HG02571 (cell line): ENCODE results near the gene KLHL6.
"Not testable (repeated sequence)": the region's sequence is repeated elsewhere in the genome, so short reads cannot be mapped to it uniquely, and the experiment has no call there.

Source experiments
- ATAC-seq: cut with Tn5 transposase; IDR thresholded peaks from one replicate; pipeline ENCODE4 v1.9.1; 2021; ENCODE audit warnings: mild to moderate bottlenecking, moderate library complexity; ENCODE audit not compliant: unreplicated experiment

The KLHL6 gene

GRCh38 chr3:183488343-183488742 is 67.2 kb downstream of the KLHL6 start:
- no peak for ATAC-seq

- no peak for ATAC-seq
Observed at GRCh38 chr3:183487896-183488295, 67.6 kb downstream of the KLHL6 start.

- ATAC-seq, result no peak
Observed at GRCh38 chr3:183487016-183487415, 68.5 kb downstream of the KLHL6 start.

GRCh38 chr3:183486472-183486871 is 69.0 kb downstream of the KLHL6 start:
- ATAC-seq, result no peak

- no peak for ATAC-seq
Observed at GRCh38 chr3:183485585-183485984, 69.9 kb downstream of the KLHL6 start.

GRCh38 chr3:183485093-183485492 is 70.4 kb downstream of the KLHL6 start:
- ATAC-seq, result no peak

GRCh38 chr3:183484431-183485075 is 71.0 kb downstream of the KLHL6 start:
- no peak for ATAC-seq

GRCh38 chr3:183481582-183481981 is 73.9 kb downstream of the KLHL6 start:
- ATAC-seq, result no peak

GRCh38 chr3:183478501-183478900 is 77.0 kb downstream of the KLHL6 start:
- no peak for ATAC-seq

- ATAC-seq, result no peak
Observed at GRCh38 chr3:183477801-183478456, 77.6 kb downstream of the KLHL6 start.

- not testable (repeated sequence) for ATAC-seq
Observed at GRCh38 chr3:183475764-183476162, 79.7 kb downstream of the KLHL6 start.

- no peak for ATAC-seq
Observed at GRCh38 chr3:183475016-183475763, 80.3 kb downstream of the KLHL6 start.

- ATAC-seq, result no peak
Observed at GRCh38 chr3:183473969-183474368, 81.5 kb downstream of the KLHL6 start.

- ATAC-seq, result no peak
Observed at GRCh38 chr3:183472155-183472554, 83.4 kb downstream of the KLHL6 start.

GRCh38 chr3:183468424-183468823 is 87.1 kb downstream of the KLHL6 start:
- ATAC-seq, result no peak

- no peak for ATAC-seq
Observed at GRCh38 chr3:183466575-183466974, 88.9 kb downstream of the KLHL6 start.

GRCh38 chr3:183465710-183466109 is 89.8 kb downstream of the KLHL6 start:
- ATAC-seq, result not testable (repeated sequence)

GRCh38 chr3:183464480-183464879 is 91.0 kb downstream of the KLHL6 start:
- ATAC-seq, result no peak

- ATAC-seq, result no peak
Observed at GRCh38 chr3:183460081-183461055, 95.1 kb downstream of the KLHL6 start.

GRCh38 chr3:183455089-183455488 is 100.4 kb downstream of the KLHL6 start:
- ATAC-seq, result no peak

- no peak for ATAC-seq
Observed at GRCh38 chr3:183454064-183454463, 101.4 kb downstream of the KLHL6 start.
